ENCODE data around the gene CORO1C. TPM values are rescaled to one million over a fixed set of nuclear protein-coding genes. Genes with fewer than 3 reads are reported as not detected.

CORO1C gene
- total and polyA plus RNA-seq, 2 donors (not counting 3 experiments of a cell fraction or from before 2014, with no cell fraction given), result 150 to 240 TPM

- BruUV-seq (replicated peaks), result no TSS peak
- CTCF ChIA-PET, result interaction anchor here (1.1 to 5.7 kb wide), 4 partner anchors 28 to 111 kb away, joined by 5 to 59 read pairs (median 16); no protein-coding TSS in a partner anchor
- Histone ChIP-seq H3K36me3 (ENCODE audit: control insufficient read depth in 2 of 2, extremely low read depth in 1 of 2, insufficient read depth in 2 of 2, low read length in 2 of 2) (peaks cover 0 to 6% of the 10 kb centered on the region in 2 experiments), H3K9me3 (replicated peaks; ENCODE audit: control insufficient read depth, insufficient read depth, low read length) (no peaks in the 10 kb centered on the region), H3K4me1 (ENCODE audit: control insufficient read depth, extremely low read depth, insufficient read depth, low read length) (peaks cover 43% of the 10 kb centered on the region), H3K4me3 (replicated peaks in 1 of 3; ENCODE audit: insufficient read depth in 1 of 3, low read depth in 1 of 3, low read length in 3 of 3) (no peak overlapping the region), H3K9ac (replicated peaks; ENCODE audit: extremely low read depth, insufficient read depth, low read length) (no peak overlapping the region), H2AFZ (ENCODE audit: low read depth, low read length) (no peak overlapping the region), H3K9me1 (replicated peaks; ENCODE audit: control insufficient read depth, extremely low read depth, insufficient read depth, low read length) (no peaks in the 10 kb centered on the region), H3K79me2 (ENCODE audit: control insufficient read depth, insufficient read depth, low read length) (peaks cover 80% of the 10 kb centered on the region), H3K27me3 (ENCODE audit: control insufficient read depth in 2 of 2, insufficient read depth in 2 of 2, low read length in 2 of 2) (no peaks in the 10 kb centered on the region), H4K20me1 (replicated peaks; ENCODE audit: control insufficient read depth, extremely low read depth, insufficient read depth, low read length) (no peaks in the 10 kb centered on the region), H3K4me2 (ENCODE audit: insufficient read depth, low read length) (no peak overlapping the region), H3K27ac (ENCODE audit: insufficient read depth, low read depth, low read length) (no peak overlapping the region)
- no peak for TF ChIP-seq EZH2 (IDR thresholded peaks at IDR 0.05; ENCODE audit: borderline replicate concordance, low read depth, low read length, severe bottlenecking)
- TF ChIP-seq JUN (IDR thresholded peaks at IDR 0.05; ENCODE audit: borderline replicate concordance, insufficient read depth, insufficient read length, low read depth), result no peak
- no peak for TF ChIP-seq MAX (IDR thresholded peaks at IDR 0.05; ENCODE audit: insufficient read depth, insufficient read length)
- TF ChIP-seq POLR2A (IDR thresholded peaks at IDR 0.05; ENCODE audit: low read depth, low read length), result no peak
- no peak for TF ChIP-seq GATA2 (IDR thresholded peaks at IDR 0.05; ENCODE audit: insufficient read depth, insufficient read length, low read depth, low read length)
- no peak for TF ChIP-seq FOS (IDR thresholded peaks at IDR 0.05; ENCODE audit: borderline replicate concordance, insufficient read depth, low read length)
- no peak for TF ChIP-seq POLR2AphosphoS5 (IDR thresholded peaks at IDR 0.05; ENCODE audit: insufficient read depth, low read depth, low read length)
- TF ChIP-seq CTCF (IDR thresholded peaks at IDR 0.05; ENCODE audit: extremely low read depth in 1 of 2, insufficient read depth in 1 of 2, low read depth in 1 of 2, low read length in 2 of 2), result no peak
- no peak for TF ChIP-seq MYC (IDR thresholded peaks at IDR 0.05; ENCODE audit: low read depth, low read length)
- FAIRE-seq, result no peak
- POLR2A ChIA-PET, result interaction anchor here (0.7 to 0.8 kb wide), 2 partner anchors 12 to 36 kb away, joined by 3 to 4 read pairs; no protein-coding TSS in a partner anchor
- intact Hi-C loops (cut with micrococcal nuclease), result no loop called here
- no peak for DNase-seq (ENCODE audit: low read depth, low spot score)
- dilution Hi-C loops (cut with MboI; ENCODE audit: extremely low pct_ligation_motif_present, low sequenced_read_pairs), result no loop called here
Measured at GRCh38 chr12:108693186-108693730, 38.1 kb downstream of the CORO1C start.

Data from endothelial cell of umbilical vein (primary cell).